ENCODE data around the gene PIK3CB.

Gene PIK3CB

DNA sequence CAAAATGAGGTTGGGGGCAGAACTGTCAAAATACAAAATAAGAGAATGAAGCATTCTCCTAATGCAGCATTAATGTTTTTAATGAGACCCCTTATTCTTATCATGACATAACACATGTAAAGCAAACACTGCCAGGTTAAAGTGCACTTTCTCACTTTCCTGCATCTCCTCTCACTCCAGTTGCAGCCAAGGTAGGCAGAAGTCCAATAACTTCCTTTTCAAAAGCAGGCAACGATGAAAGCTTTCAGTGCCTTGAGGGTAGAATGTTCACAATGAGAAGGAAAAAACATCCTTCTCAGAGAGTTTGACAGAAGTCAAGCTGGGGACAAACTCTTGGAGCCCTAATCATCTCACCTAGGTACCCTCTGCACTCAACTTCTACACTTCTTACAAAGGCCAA lies 166.6 kb downstream of the PIK3CB start:
- Mint-ChIP-seq H3K4me3 (no peak overlapping the region), H3K36me3 (ENCODE audit: insufficient read depth) (peaks cover 22% of the 10 kb centered on the region), H3K27ac (peak overlapping the region in 1 of 2 donors; percentile 44), H3K27me3 (no peaks in the 10 kb centered on the region), H3K9me3 (no peaks in the 10 kb centered on the region), H3K4me1 (ENCODE audit: low read depth in 2 of 2) (no peaks in the 10 kb centered on the region)
- DNase-seq (no peak), ATAC-seq (replicated peaks) (no peak)

DNA sequence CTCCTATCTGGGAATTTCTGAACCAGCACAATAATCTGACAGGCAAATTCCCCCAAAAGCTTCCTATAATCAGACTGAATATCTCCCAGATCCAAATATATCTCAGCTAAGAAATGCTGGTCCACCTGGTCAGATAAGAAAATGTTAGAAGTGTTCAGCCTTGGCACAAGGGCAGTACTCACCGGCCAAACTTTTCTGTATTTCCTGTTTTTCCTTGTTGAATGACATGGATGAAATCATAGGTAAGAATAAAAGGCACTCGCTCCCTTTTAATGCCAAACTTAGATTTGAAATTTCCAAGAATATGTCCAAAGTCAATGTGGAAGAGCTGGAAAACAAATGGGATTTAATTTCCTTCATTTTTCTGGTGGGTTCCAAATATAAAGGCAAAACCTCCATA lies 177.2 kb downstream of the PIK3CB start:
- Mint-ChIP-seq H3K27ac (no peak overlapping the region), H3K4me1 (ENCODE audit: low read depth in 2 of 2) (no peaks in the 10 kb centered on the region), H3K9me3 (no peaks in the 10 kb centered on the region), H3K27me3 (no peaks in the 10 kb centered on the region), H3K36me3 (ENCODE audit: insufficient read depth) (peaks cover 36% of the 10 kb centered on the region), H3K4me3 (no peak overlapping the region)
- no peak for ATAC-seq (replicated peaks)
- DNase-seq: no peak

DNA sequence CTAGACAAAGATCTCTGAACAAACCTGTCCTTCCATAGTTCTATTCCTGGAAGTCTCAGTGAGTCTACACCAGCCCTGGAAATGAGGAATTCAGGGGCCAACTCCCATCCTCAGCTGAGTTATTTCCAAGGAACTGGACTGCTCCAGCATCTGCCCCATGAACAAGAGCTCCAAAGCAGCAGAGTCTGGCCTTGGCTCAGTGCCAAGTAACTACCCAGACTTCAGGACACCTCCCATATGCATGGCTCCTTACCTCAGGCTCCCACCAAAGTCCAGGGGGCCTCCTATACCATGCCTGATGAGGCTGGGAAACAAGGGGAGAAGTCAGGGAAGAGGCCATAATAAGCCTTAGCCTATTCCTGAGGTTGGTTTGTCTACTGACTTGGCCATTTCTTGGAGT lies 181.2 kb downstream of the PIK3CB start:
- no peak overlapping the region for H3K4me3 Mint-ChIP-seq
- H3K4me1 Mint-ChIP-seq (ENCODE audit: low read depth in 2 of 2): no peaks in the 10 kb centered on the region
- H3K36me3 Mint-ChIP-seq (ENCODE audit: insufficient read depth): peaks cover 40% of the 10 kb centered on the region
- peaks cover 4 to 6% of the 10 kb centered on the region in 2 donors for H3K9me3 Mint-ChIP-seq
- H3K27me3 Mint-ChIP-seq: no peaks in the 10 kb centered on the region
- ATAC-seq (replicated peaks) (no peak), DNase-seq (no peak)
- no peak overlapping the region for H3K27ac Mint-ChIP-seq

DNA sequence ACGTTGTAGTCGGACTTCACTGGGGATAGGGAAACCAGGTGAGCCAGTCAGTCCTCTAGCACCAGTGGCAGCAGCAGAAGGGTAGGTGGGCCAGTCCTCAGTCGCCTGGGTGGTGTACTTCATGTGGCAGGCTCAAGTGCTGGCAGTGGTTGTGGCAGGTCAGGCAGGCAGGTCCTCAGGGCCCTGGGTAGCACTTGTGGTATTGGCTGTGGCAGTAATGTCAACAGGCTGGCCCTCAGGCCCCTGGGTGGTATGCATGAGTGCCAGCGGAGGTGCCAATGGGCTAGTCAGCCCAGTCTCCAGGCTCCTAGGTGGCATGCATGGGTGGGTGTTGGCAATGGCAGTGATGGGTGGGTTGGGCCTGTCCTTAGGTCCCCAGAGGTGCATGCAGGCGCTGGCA lies 185.6 kb downstream of the PIK3CB start:
- ATAC-seq (replicated peaks) (no peak), DNase-seq (no peak)
- Mint-ChIP-seq H3K9me3 (peaks cover 6 to 9% of the 10 kb centered on the region in 2 donors), H3K27me3 (no peaks in the 10 kb centered on the region), H3K4me3 (no peak overlapping the region), H3K36me3 (ENCODE audit: insufficient read depth) (peaks cover 22% of the 10 kb centered on the region), H3K4me1 (ENCODE audit: low read depth in 2 of 2) (no peaks in the 10 kb centered on the region), H3K27ac (no peak overlapping the region)

DNA sequence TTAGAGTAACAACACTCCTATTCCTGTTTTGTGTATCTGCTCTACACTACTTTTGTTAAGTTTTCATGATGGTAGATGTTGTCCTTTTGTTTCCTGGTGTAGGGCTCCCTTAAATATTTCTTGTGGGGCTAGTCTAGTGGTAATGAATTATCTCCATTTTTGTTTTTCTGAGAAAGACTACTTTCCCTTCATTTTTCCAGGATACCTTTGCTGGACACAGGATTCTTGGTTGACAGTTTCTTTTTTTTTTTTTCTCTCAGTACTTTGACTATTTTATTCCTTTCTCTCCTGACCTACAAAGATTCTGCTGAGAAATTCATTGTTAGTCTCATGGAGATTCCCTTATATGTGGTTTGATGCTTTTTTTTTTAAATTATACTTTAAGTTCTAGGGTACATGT lies 188.2 kb downstream of the PIK3CB start:
- no peak overlapping the region for H3K4me3 Mint-ChIP-seq
- peaks cover 14 to 18% of the 10 kb centered on the region in 2 donors for H3K9me3 Mint-ChIP-seq
- peaks cover 11% of the 10 kb centered on the region for H3K36me3 Mint-ChIP-seq (ENCODE audit: insufficient read depth)
- no peak overlapping the region for H3K27ac Mint-ChIP-seq
- no peak for ATAC-seq (replicated peaks)
- no peaks in the 10 kb centered on the region for H3K27me3 Mint-ChIP-seq
- no peak for DNase-seq
- no peaks in the 10 kb centered on the region for H3K4me1 Mint-ChIP-seq (ENCODE audit: low read depth in 2 of 2)

DNA sequence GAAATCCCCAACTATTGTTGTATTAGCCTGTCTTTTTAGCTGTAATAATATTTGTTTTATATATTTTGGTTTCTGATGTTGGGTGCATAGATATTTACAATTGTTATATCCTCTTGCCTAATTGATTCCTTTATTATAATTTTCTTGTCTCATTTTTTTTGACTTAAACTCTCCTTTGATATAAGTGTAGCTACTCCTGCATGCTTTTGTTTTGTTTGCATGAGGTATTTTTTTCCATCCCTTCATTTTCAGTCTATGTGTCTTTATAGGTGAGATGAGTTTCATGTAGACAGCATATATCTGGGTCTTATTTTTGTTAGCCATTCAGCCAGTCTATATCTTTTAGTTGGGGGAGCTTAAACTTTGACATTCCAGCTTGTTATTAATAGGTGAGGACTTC lies 188.7 kb downstream of the PIK3CB start:
- H3K9me3 Mint-ChIP-seq: peaks cover 14 to 18% of the 10 kb centered on the region in 2 donors
- no peak overlapping the region for H3K27ac Mint-ChIP-seq
- no peaks in the 10 kb centered on the region for H3K4me1 Mint-ChIP-seq (ENCODE audit: low read depth in 2 of 2)
- H3K4me3 Mint-ChIP-seq: no peak overlapping the region
- ATAC-seq (replicated peaks) (no peak), DNase-seq (no peak)
- no peaks in the 10 kb centered on the region for H3K27me3 Mint-ChIP-seq
- peaks cover 10% of the 10 kb centered on the region for H3K36me3 Mint-ChIP-seq (ENCODE audit: insufficient read depth)

DNA sequence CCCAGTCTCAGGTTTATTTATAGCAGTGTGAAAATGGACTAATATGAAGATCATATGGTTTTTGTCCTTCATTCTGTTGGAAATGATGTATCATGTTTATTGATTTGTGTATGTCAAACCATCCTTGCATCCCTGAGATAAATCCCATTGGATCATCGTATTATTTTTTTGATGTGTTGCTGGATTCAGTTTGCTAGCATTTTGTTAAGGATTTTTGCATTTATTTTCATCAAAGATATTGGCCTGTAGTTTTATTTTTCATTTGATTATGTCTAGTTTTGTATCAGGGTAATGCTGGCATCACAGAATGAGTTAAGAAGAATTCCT lies 191.8 kb downstream of the PIK3CB start:
- H3K9me3 Mint-ChIP-seq: peaks cover 14 to 17% of the 10 kb centered on the region in 2 donors
- no peaks in the 10 kb centered on the region for H3K36me3 Mint-ChIP-seq (ENCODE audit: insufficient read depth)

DNA sequence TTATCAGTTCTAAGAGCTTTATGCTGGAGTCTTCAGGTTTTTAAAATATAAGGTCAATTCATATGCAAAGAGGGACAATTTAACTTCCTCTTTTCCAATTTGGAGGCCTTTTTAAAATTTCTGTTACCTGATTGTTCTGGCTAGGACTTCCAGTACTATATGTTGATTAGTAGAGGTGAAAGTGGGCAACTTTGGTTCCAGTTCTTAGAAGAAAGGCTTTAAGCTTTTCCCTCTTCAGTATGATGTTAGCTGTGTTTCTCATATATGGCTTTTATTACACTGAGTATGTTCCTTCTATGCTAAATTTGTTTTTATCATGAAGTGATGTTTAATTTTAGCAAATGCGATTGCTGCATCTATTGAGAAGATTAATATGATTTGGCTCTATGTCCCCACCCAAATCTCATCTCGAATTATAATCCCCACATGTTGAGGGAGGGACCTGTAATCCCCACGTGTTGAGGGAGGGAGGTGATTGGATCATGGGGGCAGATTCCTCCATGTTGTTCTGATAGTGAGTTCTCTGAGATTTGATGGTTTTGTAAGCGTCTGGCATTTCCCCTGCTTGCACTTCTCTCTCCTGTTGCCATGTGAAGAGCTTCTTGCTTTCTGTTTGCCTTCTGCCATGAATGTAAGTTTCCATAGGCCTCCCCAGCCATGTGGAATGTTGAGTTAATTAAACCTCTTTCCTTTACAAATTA lies 192.4 kb downstream of the PIK3CB start:
- ATAC-seq (replicated peaks) (no peak), DNase-seq (no peak)
- Mint-ChIP-seq H3K4me3 (no peak overlapping the region), H3K36me3 (ENCODE audit: insufficient read depth) (no peaks in the 10 kb centered on the region), H3K27ac (no peak overlapping the region), H3K27me3 (no peaks in the 10 kb centered on the region), H3K4me1 (ENCODE audit: low read depth in 2 of 2) (no peaks in the 10 kb centered on the region), H3K9me3 (peaks cover 14 to 19% of the 10 kb centered on the region in 2 donors)

More for the DNA sequence above, 191.8 kb downstream of the PIK3CB start:
- ATAC-seq (replicated peaks) (no peak), DNase-seq (no peak)
- Mint-ChIP-seq H3K27ac (no peak overlapping the region), H3K4me1 (ENCODE audit: low read depth in 2 of 2) (no peaks in the 10 kb centered on the region), H3K27me3 (no peaks in the 10 kb centered on the region), H3K4me3 (no peak overlapping the region)

DNA sequence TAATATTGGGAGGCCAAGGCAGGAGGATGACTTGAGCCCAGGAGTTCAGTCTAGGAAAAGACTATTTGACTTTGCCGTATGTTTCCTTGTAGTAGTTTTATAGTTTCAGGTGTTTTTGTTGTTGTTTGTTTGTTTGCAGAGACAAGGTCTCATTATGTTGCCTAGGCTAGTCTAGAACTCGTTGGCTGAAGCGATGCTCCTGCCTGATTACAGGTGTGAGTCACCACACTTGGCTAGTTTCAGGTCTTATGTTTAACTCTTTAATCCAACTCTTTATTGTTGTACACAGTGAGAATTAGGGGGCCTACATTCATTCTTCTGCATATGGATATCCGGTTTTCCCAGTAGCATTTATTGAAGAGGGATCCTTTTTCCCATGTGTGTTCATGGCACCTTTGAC lies 194.2 kb downstream of the PIK3CB start:
- Mint-ChIP-seq H3K27ac (no peak overlapping the region), H3K36me3 (ENCODE audit: insufficient read depth) (no peaks in the 10 kb centered on the region), H3K4me3 (no peak overlapping the region), H3K9me3 (peaks cover 9 to 19% of the 10 kb centered on the region in 2 donors), H3K4me1 (ENCODE audit: low read depth in 2 of 2) (no peaks in the 10 kb centered on the region), H3K27me3 (no peaks in the 10 kb centered on the region)
- ATAC-seq (replicated peaks): no peak
- no peak for DNase-seq

DNA sequence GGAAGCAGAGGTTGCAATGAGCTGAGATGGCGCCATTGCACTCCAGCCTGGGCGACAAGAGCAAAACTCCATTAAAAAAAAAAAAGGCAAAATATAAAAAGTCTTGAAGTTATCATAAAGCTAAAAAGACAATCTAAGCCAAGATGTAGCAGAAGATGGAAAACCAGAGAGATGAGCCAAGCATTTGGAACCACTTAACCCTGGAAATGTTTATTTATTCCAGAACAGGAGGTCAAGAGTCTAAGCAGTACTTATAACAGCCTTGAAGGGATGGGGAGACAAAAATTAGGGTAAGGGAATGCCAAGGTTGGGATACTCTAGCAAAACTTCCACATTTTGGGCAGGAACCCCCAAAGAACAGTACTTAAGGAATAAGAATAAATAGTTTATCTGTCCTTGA lies 196.1 kb downstream of the PIK3CB start:
- no peaks in the 10 kb centered on the region for H3K27me3 Mint-ChIP-seq
- H3K4me1 Mint-ChIP-seq (ENCODE audit: low read depth in 2 of 2): no peaks in the 10 kb centered on the region
- H3K36me3 Mint-ChIP-seq (ENCODE audit: insufficient read depth): no peaks in the 10 kb centered on the region
- no peak overlapping the region for H3K27ac Mint-ChIP-seq
- DNase-seq (no peak), ATAC-seq (replicated peaks) (no peak)
- peaks cover 9 to 19% of the 10 kb centered on the region in 2 donors for H3K9me3 Mint-ChIP-seq
- no peak overlapping the region for H3K4me3 Mint-ChIP-seq

DNA sequence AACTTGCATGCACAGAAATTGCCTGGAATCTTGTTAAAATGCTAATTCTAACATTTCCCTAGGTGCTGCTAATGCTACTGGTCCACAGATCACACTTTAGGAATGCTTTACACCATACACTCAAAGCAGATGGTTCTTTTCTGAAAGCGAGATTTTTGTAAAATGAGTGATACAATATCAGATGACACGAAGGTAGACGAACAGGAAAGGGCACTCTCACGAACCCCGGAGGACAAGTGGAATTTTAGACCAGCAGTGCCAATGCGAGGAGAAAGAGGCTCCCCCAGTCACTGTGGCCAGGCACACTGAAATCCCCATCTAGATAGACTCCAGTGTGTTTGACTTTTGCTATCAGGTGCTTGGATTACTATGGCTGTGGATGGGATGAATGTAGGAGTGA lies 205.2 kb downstream of the PIK3CB start:
- no peak overlapping the region for H3K27ac Mint-ChIP-seq
- ATAC-seq (replicated peaks) (no peak), DNase-seq (no peak)
- no peak overlapping the region for H3K4me3 Mint-ChIP-seq
- H3K9me3 Mint-ChIP-seq: no peaks in the 10 kb centered on the region
- H3K36me3 Mint-ChIP-seq (ENCODE audit: insufficient read depth): peaks cover 2% of the 10 kb centered on the region
- H3K4me1 Mint-ChIP-seq (ENCODE audit: low read depth in 2 of 2): no peaks in the 10 kb centered on the region
- H3K27me3 Mint-ChIP-seq: no peaks in the 10 kb centered on the region

DNA sequence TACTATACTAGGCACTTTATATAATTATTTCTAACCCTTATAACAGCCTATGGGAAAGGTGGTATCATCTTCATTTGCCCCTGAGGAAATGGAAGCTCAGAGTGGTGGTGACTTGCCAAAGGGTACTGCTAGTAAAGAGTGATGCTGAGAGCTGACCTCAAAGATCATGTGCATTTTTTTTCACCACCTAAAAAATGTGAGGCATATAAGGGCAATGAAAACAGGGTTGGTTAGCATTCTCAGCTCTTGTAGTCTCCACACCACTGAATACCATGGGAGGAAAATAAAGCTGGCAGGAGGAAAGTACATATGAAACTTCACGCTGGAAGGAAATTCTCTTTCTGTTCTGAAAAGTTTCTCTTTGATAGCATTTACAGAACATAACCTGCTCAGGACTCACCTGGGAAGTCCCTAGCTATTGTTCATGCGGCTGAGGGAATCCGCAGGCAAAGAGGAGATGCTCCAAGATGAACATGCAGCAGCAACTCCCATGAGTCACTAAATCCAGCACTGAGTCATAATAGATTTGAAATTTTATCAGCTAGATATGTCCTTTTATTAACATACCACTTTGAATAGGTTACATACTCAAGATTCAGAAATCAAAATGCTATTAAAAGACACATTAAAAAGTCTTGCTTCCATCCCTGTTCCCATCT lies 208.9 kb downstream of the PIK3CB start:
- DNase-seq (no peak), ATAC-seq (replicated peaks) (no peak)
- Mint-ChIP-seq H3K4me1 (ENCODE audit: low read depth in 2 of 2) (no peaks in the 10 kb centered on the region), H3K27me3 (no peaks in the 10 kb centered on the region), H3K9me3 (no peaks in the 10 kb centered on the region), H3K27ac (no peak overlapping the region), H3K36me3 (ENCODE audit: insufficient read depth) (peaks cover 4% of the 10 kb centered on the region), H3K4me3 (no peak overlapping the region)

DNA sequence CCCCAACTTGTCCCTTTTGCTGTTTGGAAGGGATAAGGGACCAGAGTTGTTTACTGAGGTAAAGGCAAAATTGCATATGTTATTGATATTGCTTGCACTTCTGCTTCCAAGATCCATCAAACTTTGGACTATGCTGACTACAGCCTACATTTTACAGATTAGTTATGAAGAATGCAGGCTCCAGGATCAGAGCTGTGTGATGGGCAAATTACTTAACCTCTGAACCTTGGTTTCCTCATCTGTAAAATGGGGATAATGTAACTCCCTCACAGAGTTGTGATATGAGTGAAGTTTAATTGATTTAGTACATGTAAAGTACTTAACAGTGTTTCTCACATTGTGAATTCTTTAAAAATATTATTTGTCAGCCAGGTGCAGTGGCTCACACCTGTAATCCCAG lies 210.2 kb downstream of the PIK3CB start:
- Mint-ChIP-seq H3K27me3 (no peaks in the 10 kb centered on the region), H3K9me3 (no peaks in the 10 kb centered on the region), H3K4me1 (ENCODE audit: low read depth in 2 of 2) (no peaks in the 10 kb centered on the region), H3K36me3 (ENCODE audit: insufficient read depth) (peaks cover 3% of the 10 kb centered on the region), H3K27ac (no peak overlapping the region), H3K4me3 (no peak overlapping the region)
- ATAC-seq (replicated peaks): no peak
- DNase-seq: no peak

DNA sequence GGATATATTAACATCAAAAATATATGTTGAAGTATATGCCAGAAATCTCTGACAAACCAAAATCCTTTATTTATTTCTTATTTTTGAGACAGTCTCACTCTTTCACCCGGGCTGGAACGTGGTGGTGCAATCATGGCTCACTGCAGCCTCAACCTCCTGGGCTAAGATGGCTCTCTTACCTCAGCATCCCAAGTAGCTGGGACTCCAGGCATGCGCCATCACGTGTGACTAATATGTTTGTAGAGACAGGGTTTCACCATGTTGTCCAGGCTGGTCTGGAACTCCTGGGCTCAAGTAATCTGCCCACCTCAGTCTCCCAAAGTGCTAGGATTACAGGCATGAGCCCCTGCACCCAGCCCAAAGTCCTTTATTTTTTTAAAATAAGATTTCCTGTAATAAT lies 214.3 kb downstream of the PIK3CB start:
- no peak overlapping the region for H3K27ac Mint-ChIP-seq
- ATAC-seq (replicated peaks): no peak
- H3K27me3 Mint-ChIP-seq: no peaks in the 10 kb centered on the region
- DNase-seq: no peak
- H3K4me3 Mint-ChIP-seq: no peak overlapping the region
- no peaks in the 10 kb centered on the region for H3K9me3 Mint-ChIP-seq
- H3K36me3 Mint-ChIP-seq (ENCODE audit: insufficient read depth): peaks cover 3% of the 10 kb centered on the region
- H3K4me1 Mint-ChIP-seq (ENCODE audit: low read depth in 2 of 2): peaks cover 0 to 5% of the 10 kb centered on the region in 2 donors

All from effector memory CD8-positive, alpha-beta T cell (primary cell).